Suprapubic skin (tissue), 4 donors: ENCODE results near the gene PVR.

ENCODE experiments used
- EP300 ChIP-seq: sonication (generic); formaldehyde crosslinking; IDR thresholded peaks from one replicate; pipeline ENCODE4 v1.6.1; 2017; ENCODE audit warnings: antibody characterized with exemption
- POLR2A ChIP-seq, 2 donors: fragments of 450-650 bp; IDR thresholded peaks; one replicate each; pipeline ENCODE4 v1.6.1; 2017; ENCODE audit warnings: antibody characterized with exemption in 2 of 2, mild to moderate bottlenecking in 2 of 2, moderate library complexity in 2 of 2
- POLR2AphosphoS5 ChIP-seq, 3 donors: sonication (generic); formaldehyde crosslinking; IDR thresholded peaks; one replicate each; pipeline ENCODE4 v1.6.1; 2017; ENCODE audit warnings: antibody characterized with exemption in 3 of 3
- TF ChIP-seq, protein P1 (sequence below), 2 donors: fragments of 200-600 bp in 1 of 2; fragments of 450-650 bp in 1 of 2; sonication (generic) in 1 of 2; IDR thresholded peaks; one replicate each; pipeline ENCODE4 v1.5.1; 2016 to 2019; ENCODE audit warnings: antibody characterized with exemption in 2 of 2, mild to moderate bottlenecking in 1 of 2, moderate library complexity in 1 of 2

- TF ChIP-seq, protein P1, sequence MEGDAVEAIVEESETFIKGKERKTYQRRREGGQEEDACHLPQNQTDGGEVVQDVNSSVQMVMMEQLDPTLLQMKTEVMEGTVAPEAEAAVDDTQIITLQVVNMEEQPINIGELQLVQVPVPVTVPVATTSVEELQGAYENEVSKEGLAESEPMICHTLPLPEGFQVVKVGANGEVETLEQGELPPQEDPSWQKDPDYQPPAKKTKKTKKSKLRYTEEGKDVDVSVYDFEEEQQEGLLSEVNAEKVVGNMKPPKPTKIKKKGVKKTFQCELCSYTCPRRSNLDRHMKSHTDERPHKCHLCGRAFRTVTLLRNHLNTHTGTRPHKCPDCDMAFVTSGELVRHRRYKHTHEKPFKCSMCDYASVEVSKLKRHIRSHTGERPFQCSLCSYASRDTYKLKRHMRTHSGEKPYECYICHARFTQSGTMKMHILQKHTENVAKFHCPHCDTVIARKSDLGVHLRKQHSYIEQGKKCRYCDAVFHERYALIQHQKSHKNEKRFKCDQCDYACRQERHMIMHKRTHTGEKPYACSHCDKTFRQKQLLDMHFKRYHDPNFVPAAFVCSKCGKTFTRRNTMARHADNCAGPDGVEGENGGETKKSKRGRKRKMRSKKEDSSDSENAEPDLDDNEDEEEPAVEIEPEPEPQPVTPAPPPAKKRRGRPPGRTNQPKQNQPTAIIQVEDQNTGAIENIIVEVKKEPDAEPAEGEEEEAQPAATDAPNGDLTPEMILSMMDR (IDR thresholded peaks at IDR 0.05): no peak
- TF ChIP-seq POLR2AphosphoS5 (IDR thresholded peaks at IDR 0.05): no peak
- TF ChIP-seq POLR2A (IDR thresholded peaks at IDR 0.05): no peak
- no peak for TF ChIP-seq EP300
Observed at GRCh38 chr19:44661904-44662303, 18.2 kb downstream of the PVR start.
